NCI-H1092 treated with DMSO at 0.1 percent for 48 hours (cell line): Measurements from ENCODE around the gene PCK1.
"Not testable (repeated sequence)": the region's sequence is repeated elsewhere in the genome, so short reads cannot be mapped to it uniquely, and the experiment has no call there.

Experiments used
- DNase-seq: peaks from one replicate; lab custom pipeline; 2025; lab: John Stamatoyannopoulos, UW

PCK1 gene

GRCh38 chr20:57560554-57561355 is at the start of gene PCK1:
PCK1 (plus strand) TSS chr20:57561110; CDS start chr20:57561412, 302 bp downstream.
- no peak for DNase-seq

GRCh38 chr20:57511709-57512108 is 49.2 kb upstream of the PCK1 start:
- DNase-seq: not testable (repeated sequence)

- DNase-seq: no peak
These were observed 48.5 kb upstream of the PCK1 start for GRCh38 chr20:57512432-57512831.

GRCh38 chr20:57513199-57513598 is 47.7 kb upstream of the PCK1 start:
- no peak for DNase-seq

- peak; percentile 44 for DNase-seq
These were observed 46.6 kb upstream of the PCK1 start for GRCh38 chr20:57514273-57514751.

- no peak for DNase-seq
These were observed 43.0 kb upstream of the PCK1 start for GRCh38 chr20:57517904-57518303.

GRCh38 chr20:57522380-57523140 is 38.4 kb upstream of the PCK1 start:
- no peak for DNase-seq

GRCh38 chr20:57523782-57524181 is 37.1 kb upstream of the PCK1 start:
- DNase-seq: no peak

- DNase-seq: no peak
These were observed 36.3 kb upstream of the PCK1 start, which contains the start of gene CTCFL for GRCh38 chr20:57524511-57525176. CTCFL (minus strand) TSS chr20:57525140; CDS start chr20:57524205, 935 bp downstream.

- DNase-seq: no peak
These were observed 35.4 kb upstream of the PCK1 start for GRCh38 chr20:57525328-57526086.

GRCh38 chr20:57526087-57526884 is 34.6 kb upstream of the PCK1 start:
- DNase-seq: no peak

- DNase-seq: no peak
These were observed 33.9 kb upstream of the PCK1 start for GRCh38 chr20:57526885-57527460.

- no peak for DNase-seq
These were observed 33.2 kb upstream of the PCK1 start for GRCh38 chr20:57527728-57528127.

GRCh38 chr20:57528148-57528547 is 32.8 kb upstream of the PCK1 start:
- no peak for DNase-seq

- no peak for DNase-seq
These were observed 31.7 kb upstream of the PCK1 start for GRCh38 chr20:57529160-57529585.

GRCh38 chr20:57529810-57530209 is 31.1 kb upstream of the PCK1 start:
- no peak for DNase-seq

- DNase-seq: no peak
These were observed 30.5 kb upstream of the PCK1 start for GRCh38 chr20:57530327-57530981.

- no peak for DNase-seq
These were observed 28.8 kb upstream of the PCK1 start for GRCh38 chr20:57532104-57532503.

- DNase-seq: no peak
These were observed 25.6 kb upstream of the PCK1 start for GRCh38 chr20:57535297-57535696.
